Measurements from ENCODE around the gene TCFL5. TPM values are rescaled to one million over a fixed set of nuclear protein-coding genes. Genes with fewer than 3 reads are reported as not detected.

The TCFL5 gene
- polyA plus RNA-seq (ENCODE audit: insufficient read length in 4 of 4): 10 to 100 TPM; 10.9 to 14.5 (median 12.7) TPM

- DNase-seq (ENCODE audit: low read depth in 4 of 4, low spot score in 2 of 4): peak in 3 of 4 donors; percentile 47 to 61 (median 54)
Measured at GRCh38 chr20:62861726-62862336, at the start of gene TCFL5. TSS of gene TCFL5 (minus strand) at chr20:62861822. CDS start at chr20:62861670, 152 bp downstream.

DNA sequence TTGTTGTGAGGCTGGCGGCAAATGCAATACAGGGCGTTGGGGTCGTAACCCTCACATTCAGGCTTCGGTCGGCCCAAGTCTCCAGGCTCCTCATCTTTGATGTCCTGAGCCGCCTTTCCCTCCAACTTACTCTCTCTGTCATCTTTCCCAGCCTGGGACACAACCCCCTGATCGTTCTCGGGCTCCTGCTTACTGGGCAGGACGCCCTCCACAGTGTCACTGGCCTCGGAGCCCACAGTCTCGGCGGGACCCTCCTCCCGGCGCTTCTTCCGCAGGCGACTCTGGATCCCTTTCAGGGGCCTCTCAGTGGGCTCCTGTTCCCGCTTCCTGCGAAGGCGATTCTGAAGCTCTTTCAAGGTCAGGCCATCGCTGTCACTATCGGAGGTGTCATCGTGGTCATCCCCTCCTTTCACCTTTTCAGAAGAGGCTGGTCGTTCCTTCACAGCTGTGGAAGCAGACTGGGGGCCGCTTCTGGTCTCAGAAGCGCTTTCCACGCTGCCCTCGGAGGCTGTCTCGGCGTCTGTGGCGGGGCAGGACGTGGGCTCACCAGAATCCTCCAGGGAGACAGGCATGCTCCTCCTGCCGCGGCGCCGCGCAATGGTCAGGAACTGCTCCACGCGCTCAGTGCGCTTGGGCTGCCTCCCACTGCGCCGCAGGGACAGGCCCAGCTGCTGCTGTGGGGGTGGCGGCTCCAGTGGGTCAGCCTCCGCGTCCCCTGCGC, 49.3 kb upstream of the TCFL5 start:
- DNase-seq (ENCODE audit: low read depth in 4 of 4, low spot score in 2 of 4): no peak

- no peak for DNase-seq (ENCODE audit: low read depth in 4 of 4, low spot score in 2 of 4)
Measured at GRCh38 chr20:62910217-62910766, 48.7 kb upstream of the TCFL5 start.

DNA sequence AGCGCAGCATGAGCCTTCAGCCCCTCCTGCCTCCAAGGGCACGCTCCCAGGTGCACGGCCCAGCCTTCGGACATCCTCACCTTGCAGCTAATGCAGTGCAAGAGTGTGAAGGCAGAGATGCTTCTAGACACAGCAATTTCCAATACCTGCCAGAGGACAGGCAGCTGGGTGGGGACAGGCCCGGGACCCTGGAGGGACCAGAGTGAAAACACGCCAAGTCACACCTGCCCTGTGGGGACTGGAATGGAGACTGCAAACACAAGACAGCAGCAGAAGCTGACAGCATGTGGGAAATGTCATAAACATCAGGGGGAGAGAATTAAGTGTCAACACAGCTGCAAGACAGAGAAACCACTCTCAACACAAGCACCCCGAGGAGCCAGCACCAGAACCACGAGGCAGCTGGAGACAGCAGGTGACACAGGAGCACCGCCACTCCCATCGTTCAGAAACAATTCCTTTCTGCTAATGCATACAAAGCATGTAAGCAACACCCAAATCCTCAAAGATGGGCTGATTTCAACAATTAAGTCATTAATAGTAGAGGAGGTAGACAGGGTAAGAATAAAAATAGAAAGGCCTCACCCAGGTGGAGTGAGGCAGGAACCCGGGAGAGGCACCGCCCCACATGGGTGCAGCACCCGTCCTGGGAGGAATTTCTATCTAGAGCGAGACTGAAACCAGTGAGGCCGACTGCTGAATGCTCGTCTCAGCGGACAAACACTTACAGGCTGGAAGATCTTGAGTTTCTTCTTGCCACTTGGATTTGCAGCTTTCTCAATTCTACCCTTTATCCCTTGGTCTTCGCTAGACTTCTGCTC, 47.6 kb upstream of the TCFL5 start:
- DNase-seq (ENCODE audit: low read depth in 4 of 4, low spot score in 2 of 4): no peak

DNA sequence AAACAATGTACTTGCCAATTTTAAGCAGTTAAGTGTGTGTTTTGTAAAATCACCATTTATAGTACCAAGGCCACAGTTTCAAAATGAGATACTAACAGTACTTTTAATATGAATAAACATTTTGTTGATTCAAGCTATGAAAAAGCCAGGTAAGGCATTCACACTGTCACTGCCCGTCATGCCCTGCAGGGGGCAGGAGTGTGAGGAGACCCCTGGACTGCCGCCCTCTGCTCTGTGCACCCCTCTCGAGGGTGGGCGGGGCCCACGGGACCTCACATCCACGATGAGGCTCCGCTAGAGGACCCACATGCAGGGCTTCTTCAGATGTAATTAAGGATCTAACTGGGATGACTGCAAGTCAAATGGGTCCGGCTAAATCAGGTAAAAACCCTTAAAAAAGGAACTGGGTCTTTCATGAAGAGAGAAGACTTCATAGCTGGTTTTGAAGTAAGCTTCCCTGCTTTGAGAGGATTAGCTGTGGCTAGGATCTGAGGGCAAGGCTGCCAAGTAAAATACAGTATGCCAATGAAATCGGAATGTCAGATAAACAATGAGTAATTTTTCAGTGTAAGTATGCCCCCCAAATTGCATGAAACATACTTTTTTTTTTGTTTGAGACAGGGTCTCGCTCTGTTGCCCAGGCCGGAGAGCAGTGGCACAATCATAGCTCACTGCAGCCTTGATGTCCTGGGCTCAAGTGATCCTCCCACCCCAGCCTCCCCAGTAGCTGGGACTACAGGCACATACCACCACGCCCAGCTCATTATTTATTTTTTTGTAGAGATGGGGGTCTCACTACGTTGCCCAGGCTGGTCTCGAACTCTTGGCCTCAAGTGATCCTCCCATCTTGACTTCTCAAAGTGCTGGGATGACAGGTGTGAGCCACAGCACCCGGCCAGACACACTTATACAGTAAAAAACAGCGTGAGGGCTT, 46.0 kb upstream of the TCFL5 start:
- no peak for DNase-seq (ENCODE audit: low read depth in 4 of 4, low spot score in 2 of 4)

DNA sequence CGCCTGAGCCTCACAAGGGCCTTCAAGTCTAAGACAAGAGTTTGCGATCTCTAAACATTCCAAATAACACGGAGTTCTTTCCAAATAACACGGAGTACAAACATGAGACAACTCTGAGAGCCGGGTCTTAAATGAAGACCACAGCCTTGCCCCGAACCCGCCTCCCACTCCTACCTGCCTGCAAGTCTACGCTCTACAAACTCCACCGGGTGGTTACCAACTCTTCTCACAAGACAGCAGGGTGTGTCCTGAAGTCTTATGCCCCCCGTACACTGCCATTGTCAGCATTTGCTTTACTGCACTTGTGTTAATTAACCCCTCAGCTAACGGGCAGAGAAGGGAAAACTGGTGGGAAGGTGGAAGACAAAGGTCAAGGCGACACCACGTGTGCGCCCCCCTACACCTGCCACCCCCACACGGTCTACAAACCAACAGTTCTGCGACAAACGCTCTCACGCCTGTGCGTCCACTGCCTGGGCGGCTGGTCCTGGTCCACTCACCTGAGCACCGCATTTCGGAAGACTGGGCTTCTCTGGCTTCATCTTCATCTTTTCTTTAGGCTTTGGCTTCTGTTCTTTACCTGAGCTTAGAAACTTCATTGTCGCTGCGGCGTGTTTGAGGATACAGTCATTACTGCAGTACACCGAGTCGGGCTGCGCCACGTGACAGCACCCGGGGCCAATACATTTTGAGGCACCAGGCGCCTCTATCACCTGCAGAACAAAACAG, 45.2 kb upstream of the TCFL5 start:
- DNase-seq (ENCODE audit: low read depth in 4 of 4, low spot score in 2 of 4): no peak

- no peak for DNase-seq (ENCODE audit: low read depth in 4 of 4, low spot score in 2 of 4)
Measured at GRCh38 chr20:62906209-62906608, 44.6 kb upstream of the TCFL5 start.

GRCh38 chr20:62905536-62906117, 44.0 kb upstream of the TCFL5 start:
- no peak for DNase-seq (ENCODE audit: low read depth in 4 of 4, low spot score in 2 of 4)

- DNase-seq (ENCODE audit: low read depth in 4 of 4, low spot score in 2 of 4): no peak
Measured at GRCh38 chr20:62902926-62903615, 41.4 kb upstream of the TCFL5 start.

DNA sequence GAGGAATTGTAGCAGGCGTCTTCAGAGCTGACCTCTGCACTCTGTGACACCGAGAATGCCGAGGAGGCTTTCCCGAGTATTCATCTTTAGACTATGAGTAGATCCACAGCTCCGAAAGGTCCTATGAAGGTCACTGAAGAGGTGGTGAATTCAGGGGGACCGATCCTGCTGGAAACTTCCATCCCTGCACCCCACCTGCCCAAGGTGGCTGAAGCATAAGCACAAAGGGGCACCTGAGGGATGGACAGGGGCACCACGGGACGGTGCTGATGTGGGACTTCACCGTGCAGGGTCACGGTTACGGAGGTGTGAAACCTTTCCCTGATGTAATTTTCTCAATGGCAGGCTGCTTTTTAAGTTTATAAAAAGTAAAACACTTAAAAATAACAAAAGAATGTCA, 40.3 kb upstream of the TCFL5 start:
- no peak for DNase-seq (ENCODE audit: low read depth in 4 of 4, low spot score in 2 of 4)

- DNase-seq (ENCODE audit: low read depth in 4 of 4, low spot score in 2 of 4): no peak
Measured at GRCh38 chr20:62900692-62901584, 39.3 kb upstream of the TCFL5 start.

GRCh38 chr20:62900052-62900691, 38.5 kb upstream of the TCFL5 start:
- DNase-seq (ENCODE audit: low read depth in 4 of 4, low spot score in 2 of 4): peak in 1 of 4 donors; percentile 69

DNA sequence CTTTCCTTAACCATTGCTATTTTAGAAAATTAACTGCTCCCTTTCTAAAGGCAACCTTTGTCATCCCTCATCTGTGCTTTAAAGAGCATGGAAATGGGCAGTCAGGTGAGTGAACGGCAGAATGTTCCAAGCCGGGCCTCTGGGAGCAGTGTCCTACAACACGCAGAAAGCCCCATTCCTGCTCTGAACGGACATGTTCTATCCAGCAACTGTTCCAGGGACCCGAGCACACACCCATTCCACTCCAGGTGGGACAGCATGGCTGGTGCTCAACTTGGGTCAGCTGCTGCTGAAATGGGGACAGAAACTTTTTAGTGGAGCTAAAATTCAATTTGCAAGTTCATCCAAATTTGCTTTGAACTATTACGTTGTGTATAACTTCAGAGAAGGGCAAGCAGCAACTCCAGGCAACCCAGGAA, 38.0 kb upstream of the TCFL5 start:
- DNase-seq (ENCODE audit: low read depth in 4 of 4, low spot score in 2 of 4): no peak

DNA sequence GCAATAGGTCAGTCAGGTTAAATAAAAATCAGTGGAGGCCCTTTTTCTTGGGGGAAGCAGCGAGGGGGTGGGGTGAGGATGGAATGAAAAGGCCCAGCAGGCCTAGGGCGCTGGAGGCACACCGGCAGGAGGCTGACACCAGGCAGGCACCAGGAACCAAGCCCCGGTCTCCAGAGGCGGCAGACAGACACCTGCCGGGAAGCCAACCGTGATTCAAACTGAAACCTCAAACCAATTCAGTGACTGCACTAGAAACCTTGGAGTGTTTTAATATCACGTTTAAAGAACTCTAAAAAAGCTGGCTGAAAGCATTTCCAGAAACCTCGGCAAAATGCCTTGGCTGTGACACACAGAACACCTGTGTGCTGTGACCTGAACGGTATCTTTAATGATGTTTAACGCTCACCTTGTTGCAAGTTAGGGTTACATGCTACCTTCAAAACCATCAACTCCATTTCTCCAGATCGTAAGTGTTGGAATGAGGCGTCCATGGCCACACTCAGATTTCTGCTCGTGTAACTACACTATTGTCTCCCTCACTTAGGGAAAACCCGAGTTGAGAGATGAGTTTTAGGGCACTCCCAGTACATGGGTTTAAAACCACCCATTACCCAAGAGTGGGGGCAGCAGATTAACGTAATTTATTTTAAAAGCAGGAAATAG, 37.5 kb upstream of the TCFL5 start:
- DNase-seq (ENCODE audit: low read depth in 4 of 4, low spot score in 2 of 4): no peak

DNA sequence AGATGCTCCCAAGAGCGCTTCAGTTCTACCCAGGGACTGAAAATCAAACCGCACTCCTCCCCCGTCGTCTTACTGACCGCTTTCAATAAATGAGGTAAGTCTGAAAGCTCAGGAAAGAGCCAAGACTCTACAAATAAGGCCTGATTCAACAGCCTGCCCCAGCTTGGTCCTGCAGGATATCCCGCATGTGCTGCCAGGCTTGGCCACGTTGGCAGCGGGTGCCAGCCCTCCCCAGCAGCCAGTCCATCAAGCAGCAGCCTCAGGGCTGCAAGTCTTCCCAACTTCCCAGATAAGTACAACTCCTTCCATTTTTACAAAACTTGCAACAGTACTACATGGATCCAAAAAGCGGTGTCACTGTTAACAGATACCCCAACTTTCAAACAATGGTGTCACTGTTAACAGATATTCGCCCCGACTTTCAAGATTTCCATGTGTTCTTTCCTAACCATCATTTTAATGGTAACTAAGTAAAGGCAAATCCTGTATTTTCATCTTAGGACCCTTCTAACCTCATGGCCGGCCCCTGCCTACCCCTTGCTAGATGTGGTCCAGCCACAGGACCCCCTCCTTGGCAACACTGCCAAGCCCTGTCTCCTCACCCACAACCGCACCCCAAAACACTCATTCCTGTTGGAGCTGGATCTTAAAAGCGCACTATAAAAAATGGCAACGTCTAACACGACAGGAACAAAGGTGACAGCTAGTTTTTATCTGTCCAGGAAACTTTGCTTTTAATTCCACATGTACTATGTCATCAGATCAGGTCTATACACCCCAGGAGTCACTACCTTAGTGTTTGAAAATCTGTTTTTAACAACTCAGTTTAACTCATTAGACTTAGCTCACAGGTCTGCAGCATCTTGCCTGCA, 36.7 kb upstream of the TCFL5 start:
- no peak for DNase-seq (ENCODE audit: low read depth in 4 of 4, low spot score in 2 of 4)
